OCI-LY3 (cell line): Measurements from ENCODE around the gene PHACTR2.

Experiments
- H2AFZ ChIP-seq: fragments of 200-600, 300-600 bp; shearing (Covaris generic); 2 replicates; pipeline ENCODE4 v1.6.0; 2014; ENCODE audit warnings: antibody characterized with exemption, low read depth, low read length
- H3K27ac ChIP-seq: fragments of 200-600, 300-600 bp; sonication (generic); 2 replicates; pipeline ENCODE4 v1.5.1; 2014; ENCODE audit warnings: mild to moderate bottlenecking, low read length, moderate library complexity, mixed read lengths
- H3K27me3 ChIP-seq: fragments of 200-600, 300-600 bp; sonication (generic); 2 replicates; pipeline ENCODE4 v1.6.1; 2014; ENCODE audit warnings: low read depth, low read length, mixed read lengths
- H3K36me3 ChIP-seq: fragments of 200-600, 300-600 bp; sonication (generic); replicated peaks from 2 replicates; pipeline ENCODE3; 2014; ENCODE audit warnings: low read depth, low read length, mixed read lengths
- H3K4me1 ChIP-seq: fragments of 300-600, 200-600 bp; sonication (generic); 2 replicates; pipeline ENCODE4 v1.6.1; 2014; ENCODE audit warnings: low read length, mixed read lengths
- H3K4me2 ChIP-seq: fragments of 200-600, 300-600 bp; sonication (generic); 2 replicates; pipeline ENCODE4 v1.6.1; 2014; ENCODE audit warnings: low read length, mixed read lengths
- H3K4me3 ChIP-seq: fragments of 300-600, 200-600 bp; sonication (generic); 2 replicates; pipeline ENCODE4 v1.5.1; 2014; ENCODE audit warnings: antibody characterized with exemption, mild to moderate bottlenecking, low read length, moderate library complexity
- H3K79me2 ChIP-seq: fragments of 300-600, 200-600 bp; shearing (Covaris generic); 2 replicates; pipeline ENCODE4 v1.6.1; 2014; ENCODE audit warnings: mild to moderate bottlenecking, low read length, mixed read lengths
- H3K9ac ChIP-seq: fragments of 300-600, 200-600 bp; shearing (Covaris generic); 2 replicates; pipeline ENCODE4 v1.6.0; 2014; ENCODE audit warnings: mild to moderate bottlenecking, low read length, moderate library complexity
- H3K9me3 ChIP-seq: fragments of 200-600, 300-600 bp; shearing (Covaris generic); 2 replicates; pipeline ENCODE4 v1.6.1; 2014; ENCODE audit warnings: low read length, mixed read lengths; ENCODE audit not compliant: insufficient read depth
- H4K20me1 ChIP-seq: fragments of 200-600, 300-600 bp; sonication (generic); 2 replicates; pipeline ENCODE4 v1.6.1; 2016; ENCODE audit warnings: low read length, mixed read lengths; ENCODE audit not compliant: insufficient read depth
- EZH2phosphoT487 ChIP-seq: fragments of 200-600 bp; shearing (Covaris generic); IDR thresholded peaks from 2 replicates; pipeline ENCODE4 v1.6.1; 2018; ENCODE audit warnings: antibody characterized with exemption, mixed run types, low read depth
- TF ChIP-seq, protein P1 (sequence below): fragments of 200-600, 300-600 bp; sonication (generic); IDR thresholded peaks from 2 replicates; pipeline ENCODE4 v1.5.1; 2014; ENCODE audit warnings: antibody characterized with exemption, low read length, low read depth

Gene PHACTR2

DNA sequence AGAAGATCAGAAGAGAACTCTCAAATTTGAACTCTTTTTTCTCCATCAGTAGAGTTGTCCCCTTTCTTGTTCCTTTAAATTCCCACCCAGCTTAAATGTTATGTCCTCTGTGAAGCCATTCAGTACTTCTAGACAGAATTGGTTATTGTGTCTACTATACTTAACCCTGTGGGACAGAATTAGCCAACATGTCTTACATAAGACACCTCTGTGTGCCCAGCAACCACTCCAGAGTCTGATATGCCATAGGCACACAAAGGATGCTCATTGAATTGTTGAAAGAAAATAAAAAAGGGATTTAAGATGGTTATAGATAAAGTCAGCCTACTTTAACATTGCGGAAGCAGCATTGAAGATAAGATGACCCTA lies 88.4 kb downstream of the PHACTR2 start:
- Histone ChIP-seq H2AFZ (no peak overlapping the region), H3K4me1 (no peaks in the 10 kb centered on the region), H3K9me3 (no peaks in the 10 kb centered on the region), H4K20me1 (no peaks in the 10 kb centered on the region), H3K4me2 (no peak overlapping the region), H3K79me2 (no peaks in the 10 kb centered on the region), H3K4me3 (no peak overlapping the region), H3K36me3 (peaks cover 3% of the 10 kb centered on the region), H3K9ac (no peak overlapping the region), H3K27me3 (no peaks in the 10 kb centered on the region), H3K27ac (no peak overlapping the region)
- TF ChIP-seq, protein P1, sequence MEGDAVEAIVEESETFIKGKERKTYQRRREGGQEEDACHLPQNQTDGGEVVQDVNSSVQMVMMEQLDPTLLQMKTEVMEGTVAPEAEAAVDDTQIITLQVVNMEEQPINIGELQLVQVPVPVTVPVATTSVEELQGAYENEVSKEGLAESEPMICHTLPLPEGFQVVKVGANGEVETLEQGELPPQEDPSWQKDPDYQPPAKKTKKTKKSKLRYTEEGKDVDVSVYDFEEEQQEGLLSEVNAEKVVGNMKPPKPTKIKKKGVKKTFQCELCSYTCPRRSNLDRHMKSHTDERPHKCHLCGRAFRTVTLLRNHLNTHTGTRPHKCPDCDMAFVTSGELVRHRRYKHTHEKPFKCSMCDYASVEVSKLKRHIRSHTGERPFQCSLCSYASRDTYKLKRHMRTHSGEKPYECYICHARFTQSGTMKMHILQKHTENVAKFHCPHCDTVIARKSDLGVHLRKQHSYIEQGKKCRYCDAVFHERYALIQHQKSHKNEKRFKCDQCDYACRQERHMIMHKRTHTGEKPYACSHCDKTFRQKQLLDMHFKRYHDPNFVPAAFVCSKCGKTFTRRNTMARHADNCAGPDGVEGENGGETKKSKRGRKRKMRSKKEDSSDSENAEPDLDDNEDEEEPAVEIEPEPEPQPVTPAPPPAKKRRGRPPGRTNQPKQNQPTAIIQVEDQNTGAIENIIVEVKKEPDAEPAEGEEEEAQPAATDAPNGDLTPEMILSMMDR: no peak
- no peak for TF ChIP-seq EZH2phosphoT487

DNA sequence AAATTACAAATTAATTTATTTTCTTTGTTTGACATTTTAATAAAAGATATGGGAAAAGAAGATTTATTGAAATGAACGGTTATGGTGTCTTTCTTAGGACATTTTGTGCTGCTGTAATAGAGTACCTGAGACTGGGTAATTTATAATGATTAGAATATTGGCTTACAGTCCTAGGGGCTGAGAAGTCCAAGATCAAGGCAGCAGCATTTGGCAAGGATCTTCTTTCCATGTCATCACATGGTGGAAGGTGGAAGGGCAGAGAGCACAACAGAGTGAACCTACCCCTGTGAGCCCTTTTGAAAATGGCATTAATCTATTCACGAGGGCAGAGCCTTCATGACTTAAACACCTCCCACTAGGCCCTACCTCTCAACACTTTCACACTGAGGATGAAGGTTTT lies 89.7 kb downstream of the PHACTR2 start:
- no peaks in the 10 kb centered on the region for H3K4me1 ChIP-seq
- H3K4me2 ChIP-seq: no peak overlapping the region
- peaks cover 3% of the 10 kb centered on the region for H3K36me3 ChIP-seq
- no peak overlapping the region for H3K9ac ChIP-seq
- no peaks in the 10 kb centered on the region for H4K20me1 ChIP-seq
- no peaks in the 10 kb centered on the region for H3K27me3 ChIP-seq
- TF ChIP-seq, protein P1: no peak
- TF ChIP-seq EZH2phosphoT487: no peak
- no peak overlapping the region for H3K27ac ChIP-seq
- H3K4me3 ChIP-seq: no peak overlapping the region
- H2AFZ ChIP-seq: no peak overlapping the region
- no peaks in the 10 kb centered on the region for H3K79me2 ChIP-seq
- H3K9me3 ChIP-seq: no peaks in the 10 kb centered on the region

- no peaks in the 10 kb centered on the region for H4K20me1 ChIP-seq
- no peak overlapping the region for H3K4me2 ChIP-seq
- H3K9me3 ChIP-seq: no peaks in the 10 kb centered on the region
- H3K27ac ChIP-seq: no peak overlapping the region
- H3K9ac ChIP-seq: no peak overlapping the region
- TF ChIP-seq, protein P1: no peak
- no peak for TF ChIP-seq EZH2phosphoT487
- peaks cover 2% of the 10 kb centered on the region for H3K36me3 ChIP-seq
- no peaks in the 10 kb centered on the region for H3K27me3 ChIP-seq
- H3K4me1 ChIP-seq: no peaks in the 10 kb centered on the region
- no peaks in the 10 kb centered on the region for H3K79me2 ChIP-seq
- H2AFZ ChIP-seq: no peak overlapping the region
- H3K4me3 ChIP-seq: no peak overlapping the region
Observed at GRCh38 chr6:143772116-143773086, 94.6 kb downstream of the PHACTR2 start.

- H3K79me2 ChIP-seq: no peaks in the 10 kb centered on the region
- no peaks in the 10 kb centered on the region for H3K27me3 ChIP-seq
- H3K4me2 ChIP-seq: no peak overlapping the region
- H3K9me3 ChIP-seq: no peaks in the 10 kb centered on the region
- peaks cover 2% of the 10 kb centered on the region for H3K36me3 ChIP-seq
- H2AFZ ChIP-seq: no peak overlapping the region
- no peak overlapping the region for H3K27ac ChIP-seq
- TF ChIP-seq EZH2phosphoT487: no peak
- TF ChIP-seq, protein P1: no peak
- no peaks in the 10 kb centered on the region for H4K20me1 ChIP-seq
- H3K4me1 ChIP-seq: no peaks in the 10 kb centered on the region
- H3K9ac ChIP-seq: no peak overlapping the region
- H3K4me3 ChIP-seq: no peak overlapping the region
Observed at GRCh38 chr6:143773506-143774150, 95.9 kb downstream of the PHACTR2 start.
